CD4-positive, alpha-beta T cell treated with Interleukin-15 for 1 hour (primary cell): ENCODE results near the gene LPP.

Source experiments
- DNase-seq: peaks from one replicate; pipeline ENCODE4 v3.0.0-alpha.2; 2020

LPP gene

GRCh38 chr3:188573291-188573940 lies 419.5 kb downstream of the LPP start:
- no peak for DNase-seq

GRCh38 chr3:188573956-188574355 lies 420.0 kb downstream of the LPP start:
- DNase-seq = no peak

- DNase-seq = no peak
Measured at GRCh38 chr3:188574885-188575284, 420.9 kb downstream of the LPP start.

- DNase-seq = no peak
Measured at GRCh38 chr3:188575501-188575900, 421.5 kb downstream of the LPP start.

- no peak for DNase-seq
Measured at GRCh38 chr3:188577539-188577938, 423.6 kb downstream of the LPP start.

- peak; percentile 29 for DNase-seq
Measured at GRCh38 chr3:188578576-188579363, 424.8 kb downstream of the LPP start.

GRCh38 chr3:188580223-188580622 lies 426.3 kb downstream of the LPP start:
- no peak for DNase-seq

- no peak for DNase-seq
Measured at GRCh38 chr3:188580659-188581058, 426.7 kb downstream of the LPP start.

GRCh38 chr3:188581365-188581764 lies 427.4 kb downstream of the LPP start:
- no peak for DNase-seq

GRCh38 chr3:188581792-188582191 lies 427.8 kb downstream of the LPP start:
- DNase-seq = no peak

- no peak for DNase-seq
Measured at GRCh38 chr3:188583341-188584161, 429.6 kb downstream of the LPP start.

GRCh38 chr3:188584162-188584529 lies 430.2 kb downstream of the LPP start:
- DNase-seq = no peak

- DNase-seq = no peak
Measured at GRCh38 chr3:188584958-188585689, 431.2 kb downstream of the LPP start.

- DNase-seq = no peak
Measured at GRCh38 chr3:188589071-188589470, 435.1 kb downstream of the LPP start.

GRCh38 chr3:188589771-188590170 lies 435.8 kb downstream of the LPP start:
- DNase-seq = no peak

GRCh38 chr3:188590557-188590956 lies 436.6 kb downstream of the LPP start:
- no peak for DNase-seq

- no peak for DNase-seq
Measured at GRCh38 chr3:188594139-188594538, 440.2 kb downstream of the LPP start.

- DNase-seq = no peak
Measured at GRCh38 chr3:188595890-188596376, 442.0 kb downstream of the LPP start.

- no peak for DNase-seq
Measured at GRCh38 chr3:188598894-188599293, 444.9 kb downstream of the LPP start.

GRCh38 chr3:188602111-188602510 lies 448.2 kb downstream of the LPP start:
- DNase-seq = no peak

- no peak for DNase-seq
Measured at GRCh38 chr3:188602620-188603019, 448.7 kb downstream of the LPP start.

- DNase-seq = no peak
Measured at GRCh38 chr3:188604651-188605050, 450.7 kb downstream of the LPP start.

GRCh38 chr3:188605231-188605630 lies 451.3 kb downstream of the LPP start:
- DNase-seq = no peak
